Esophagus muscularis mucosa (tissue), 4 donors: Measurements from ENCODE around the gene DDX24.

Experiments used
- CTCF ChIP-seq, 3 experiments: fragments of 200-600 bp in 2 of 3; fragments of 450-650 bp in 1 of 3; sonication (generic) in 2 of 3; IDR thresholded peaks; one replicate each; pipeline ENCODE4 v1.5.1; 2017 to 2019; ENCODE audit warnings: antibody characterized with exemption in 3 of 3, mild to moderate bottlenecking in 2 of 3, moderate library complexity in 1 of 3
- EP300 ChIP-seq: sonication (generic); formaldehyde crosslinking; IDR thresholded peaks from one replicate; pipeline ENCODE4 v1.6.1; 2017; ENCODE audit warnings: antibody characterized with exemption
- POLR2A ChIP-seq: fragments of 450-650 bp; IDR thresholded peaks from one replicate; pipeline ENCODE4 v1.6.1; 2017; ENCODE audit warnings: antibody characterized with exemption, moderate library complexity, mild to moderate bottlenecking, low read depth
- POLR2AphosphoS5 ChIP-seq, 2 donors: sonication (generic); formaldehyde crosslinking; IDR thresholded peaks; one replicate each; pipeline ENCODE4 v1.6.1; 2017; ENCODE audit warnings: antibody characterized with exemption in 2 of 2

DNA sequence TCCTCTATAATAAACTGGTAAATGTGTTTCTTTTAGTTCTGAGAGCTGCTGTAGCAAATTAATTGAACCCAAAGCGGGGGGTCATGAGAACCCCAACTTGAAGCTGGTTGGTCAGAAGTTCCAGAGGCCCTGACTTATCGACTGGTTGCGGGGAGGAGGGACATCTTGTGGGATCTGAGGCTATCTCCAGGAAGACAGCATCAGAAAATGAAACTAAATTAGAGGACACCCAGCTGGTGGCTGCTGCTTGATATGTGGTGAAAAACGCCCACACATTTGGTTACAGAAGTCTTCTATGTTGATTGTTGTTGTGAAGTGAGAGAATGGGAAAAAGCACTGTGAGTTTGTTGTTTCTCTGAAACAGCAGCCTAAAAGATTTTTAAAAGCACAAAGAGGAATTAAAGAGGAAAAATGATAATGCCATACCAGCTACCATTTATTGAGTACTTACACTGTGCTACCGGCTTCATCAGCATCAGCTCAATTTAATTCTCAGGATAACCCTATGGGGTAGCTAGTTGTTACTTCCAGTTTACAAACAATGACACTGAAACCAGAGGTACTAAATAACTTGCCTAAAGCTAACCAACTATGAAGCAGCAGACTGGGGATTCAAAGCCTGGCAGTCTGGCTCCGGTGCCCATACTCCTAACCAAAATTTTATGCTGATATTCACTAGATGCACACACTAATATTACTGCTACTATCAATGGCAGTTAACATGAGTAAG, 24.3 kb downstream of the DDX24 start:
- TF ChIP-seq EP300 (no peak), CTCF (IDR thresholded peaks at IDR 0.05) (no peak), POLR2A (no peak), POLR2AphosphoS5 (IDR thresholded peaks at IDR 0.05) (no peak)
